ENCODE data around the gene ABCF2. TPM values are rescaled to one million over a fixed set of nuclear protein-coding genes. Genes with fewer than 3 reads are reported as not detected.

ABCF2 gene
- total and polyA plus RNA-seq, 2 donors, result 18.9 to 26.1 TPM

- H3K36me3 ChIP-seq (ENCODE audit: control insufficient read depth in 2 of 2, insufficient read depth in 2 of 2, low read length in 1 of 2), result no peaks in the 10 kb centered on the region
- peaks cover 0 to 38% of the 10 kb centered on the region in 2 donors for H3K27me3 ChIP-seq (ENCODE audit: control insufficient read depth in 2 of 2, insufficient read depth in 1 of 2, low read length in 1 of 2)
- no peak overlapping the region for H3K4me3 ChIP-seq (ENCODE audit: low read length in 2 of 2)
- H3K27ac ChIP-seq (ENCODE audit: low read depth in 1 of 2, low read length in 1 of 2), result no peak overlapping the region
- no peak for DNase-seq (ENCODE audit: low read depth in 6 of 9, low spot score in 9 of 9)
- 65% methylated on average over 19 of the region's 19 CpGs for WGBS
- no peaks in the 10 kb centered on the region for H3K9me3 ChIP-seq (ENCODE audit: control insufficient read depth in 2 of 2, insufficient read depth in 1 of 2, low read length in 1 of 2)
- H3K4me1 ChIP-seq (ENCODE audit: control insufficient read depth in 2 of 2, insufficient read depth in 2 of 2, low read length in 2 of 2), result no peaks in the 10 kb centered on the region
These were observed 31.2 kb downstream of the ABCF2 start for GRCh38 chr7:151195616-151196450.

GRCh38 chr7:151194188-151194587, 32.8 kb downstream of the ABCF2 start:
- H3K27ac ChIP-seq (ENCODE audit: low read depth in 1 of 2, low read length in 1 of 2), result no peak overlapping the region
- H3K27me3 ChIP-seq (ENCODE audit: control insufficient read depth in 2 of 2, insufficient read depth in 1 of 2, low read length in 1 of 2), result peaks cover 0 to 43% of the 10 kb centered on the region in 2 donors
- no peaks in the 10 kb centered on the region for H3K4me1 ChIP-seq (ENCODE audit: control insufficient read depth in 2 of 2, insufficient read depth in 2 of 2, low read length in 2 of 2)
- H3K4me3 ChIP-seq (ENCODE audit: low read length in 2 of 2), result no peak overlapping the region
- H3K9me3 ChIP-seq (ENCODE audit: control insufficient read depth in 2 of 2, insufficient read depth in 1 of 2, low read length in 1 of 2), result no peaks in the 10 kb centered on the region
- no peaks in the 10 kb centered on the region for H3K36me3 ChIP-seq (ENCODE audit: control insufficient read depth in 2 of 2, insufficient read depth in 2 of 2, low read length in 1 of 2)
- WGBS, result 59% methylated on average over 7 of the region's 7 CpGs
- no peak for DNase-seq (ENCODE audit: low read depth in 6 of 9, low spot score in 9 of 9)

GRCh38 chr7:151193203-151193978, 33.6 kb downstream of the ABCF2 start:
- no peak overlapping the region for H3K4me3 ChIP-seq (ENCODE audit: low read length in 2 of 2)
- H3K4me1 ChIP-seq (ENCODE audit: control insufficient read depth in 2 of 2, insufficient read depth in 2 of 2, low read length in 2 of 2), result no peaks in the 10 kb centered on the region
- H3K9me3 ChIP-seq (ENCODE audit: control insufficient read depth in 2 of 2, insufficient read depth in 1 of 2, low read length in 1 of 2), result no peaks in the 10 kb centered on the region
- no peak for DNase-seq (ENCODE audit: low read depth in 6 of 9, low spot score in 9 of 9)
- 96% methylated on average over 14 of the region's 14 CpGs for WGBS
- peaks cover 0 to 38% of the 10 kb centered on the region in 2 donors for H3K27me3 ChIP-seq (ENCODE audit: control insufficient read depth in 2 of 2, insufficient read depth in 1 of 2, low read length in 1 of 2)
- no peaks in the 10 kb centered on the region for H3K36me3 ChIP-seq (ENCODE audit: control insufficient read depth in 2 of 2, insufficient read depth in 2 of 2, low read length in 1 of 2)
- H3K27ac ChIP-seq (ENCODE audit: low read depth in 1 of 2, low read length in 1 of 2), result no peak overlapping the region

- H3K4me1 ChIP-seq (ENCODE audit: control insufficient read depth in 2 of 2, insufficient read depth in 2 of 2, low read length in 2 of 2), result no peaks in the 10 kb centered on the region
- H3K36me3 ChIP-seq (ENCODE audit: control insufficient read depth in 2 of 2, insufficient read depth in 2 of 2, low read length in 1 of 2), result no peaks in the 10 kb centered on the region
- WGBS, result 97% methylated on average over 23 of the region's 23 CpGs
- no peak overlapping the region for H3K27ac ChIP-seq (ENCODE audit: low read depth in 1 of 2, low read length in 1 of 2)
- DNase-seq (ENCODE audit: low read depth in 6 of 9, low spot score in 9 of 9), result no peak
- H3K9me3 ChIP-seq (ENCODE audit: control insufficient read depth in 2 of 2, insufficient read depth in 1 of 2, low read length in 1 of 2), result no peaks in the 10 kb centered on the region
- H3K4me3 ChIP-seq (ENCODE audit: low read length in 2 of 2), result no peak overlapping the region
- peaks cover 0 to 44% of the 10 kb centered on the region in 2 donors for H3K27me3 ChIP-seq (ENCODE audit: control insufficient read depth in 2 of 2, insufficient read depth in 1 of 2, low read length in 1 of 2)
These were observed 34.9 kb downstream of the ABCF2 start for GRCh38 chr7:151192002-151192539.

- no peaks in the 10 kb centered on the region for H3K4me1 ChIP-seq (ENCODE audit: control insufficient read depth in 2 of 2, insufficient read depth in 2 of 2, low read length in 2 of 2)
- H3K36me3 ChIP-seq (ENCODE audit: control insufficient read depth in 2 of 2, insufficient read depth in 2 of 2, low read length in 1 of 2), result no peaks in the 10 kb centered on the region
- peaks cover 0 to 41% of the 10 kb centered on the region in 2 donors for H3K27me3 ChIP-seq (ENCODE audit: control insufficient read depth in 2 of 2, insufficient read depth in 1 of 2, low read length in 1 of 2)
- WGBS, result 95% methylated on average over 12 of the region's 12 CpGs
- no peak overlapping the region for H3K27ac ChIP-seq (ENCODE audit: low read depth in 1 of 2, low read length in 1 of 2)
- H3K4me3 ChIP-seq (ENCODE audit: low read length in 2 of 2), result no peak overlapping the region
- DNase-seq (ENCODE audit: low read depth in 6 of 9, low spot score in 9 of 9), result no peak
- no peaks in the 10 kb centered on the region for H3K9me3 ChIP-seq (ENCODE audit: control insufficient read depth in 2 of 2, insufficient read depth in 1 of 2, low read length in 1 of 2)
These were observed 35.5 kb downstream of the ABCF2 start for GRCh38 chr7:151191544-151191943.

- Histone ChIP-seq H3K4me3 (ENCODE audit: low read length in 2 of 2) (no peak overlapping the region), H3K27me3 (ENCODE audit: control insufficient read depth in 2 of 2, insufficient read depth in 1 of 2, low read length in 1 of 2) (peaks cover 0 to 29% of the 10 kb centered on the region in 2 donors), H3K9me3 (ENCODE audit: control insufficient read depth in 2 of 2, insufficient read depth in 1 of 2, low read length in 1 of 2) (no peaks in the 10 kb centered on the region), H3K27ac (ENCODE audit: low read depth in 1 of 2, low read length in 1 of 2) (no peak overlapping the region), H3K4me1 (ENCODE audit: control insufficient read depth in 2 of 2, insufficient read depth in 2 of 2, low read length in 2 of 2) (no peaks in the 10 kb centered on the region), H3K36me3 (ENCODE audit: control insufficient read depth in 2 of 2, insufficient read depth in 2 of 2, low read length in 1 of 2) (no peaks in the 10 kb centered on the region)
- DNase-seq (ENCODE audit: low read depth in 6 of 9, low spot score in 9 of 9), result no peak
- WGBS, result 87% methylated on average over 4 of the region's 4 CpGs
These were observed 38.0 kb downstream of the ABCF2 start for GRCh38 chr7:151189038-151189437.

GRCh38 chr7:151188252-151188542, 38.8 kb downstream of the ABCF2 start:
- no peak overlapping the region for H3K4me3 ChIP-seq (ENCODE audit: low read length in 2 of 2)
- no peaks in the 10 kb centered on the region for H3K4me1 ChIP-seq (ENCODE audit: control insufficient read depth in 2 of 2, insufficient read depth in 2 of 2, low read length in 2 of 2)
- H3K9me3 ChIP-seq (ENCODE audit: control insufficient read depth in 2 of 2, insufficient read depth in 1 of 2, low read length in 1 of 2), result no peaks in the 10 kb centered on the region
- H3K27ac ChIP-seq (ENCODE audit: low read depth in 1 of 2, low read length in 1 of 2), result no peak overlapping the region
- H3K36me3 ChIP-seq (ENCODE audit: control insufficient read depth in 2 of 2, insufficient read depth in 2 of 2, low read length in 1 of 2), result no peaks in the 10 kb centered on the region
- 61% methylated on average over 5 of the region's 5 CpGs for WGBS
- DNase-seq (ENCODE audit: low read depth in 6 of 9, low spot score in 9 of 9), result no peak
- H3K27me3 ChIP-seq (ENCODE audit: control insufficient read depth in 2 of 2, insufficient read depth in 1 of 2, low read length in 1 of 2), result peaks cover 0 to 26% of the 10 kb centered on the region in 2 donors

- H3K27ac ChIP-seq (ENCODE audit: low read depth in 1 of 2, low read length in 1 of 2), result no peak overlapping the region
- no peak for DNase-seq (ENCODE audit: low read depth in 6 of 9, low spot score in 9 of 9)
- no peaks in the 10 kb centered on the region for H3K4me1 ChIP-seq (ENCODE audit: control insufficient read depth in 2 of 2, insufficient read depth in 2 of 2, low read length in 2 of 2)
- peaks cover 0 to 26% of the 10 kb centered on the region in 2 donors for H3K27me3 ChIP-seq (ENCODE audit: control insufficient read depth in 2 of 2, insufficient read depth in 1 of 2, low read length in 1 of 2)
- 93% methylated on average over 22 of the region's 22 CpGs for WGBS
- no peaks in the 10 kb centered on the region for H3K9me3 ChIP-seq (ENCODE audit: control insufficient read depth in 2 of 2, insufficient read depth in 1 of 2, low read length in 1 of 2)
- no peak overlapping the region for H3K4me3 ChIP-seq (ENCODE audit: low read length in 2 of 2)
- no peaks in the 10 kb centered on the region for H3K36me3 ChIP-seq (ENCODE audit: control insufficient read depth in 2 of 2, insufficient read depth in 2 of 2, low read length in 1 of 2)
These were observed 39.4 kb downstream of the ABCF2 start for GRCh38 chr7:151187409-151188251.

Measured in thymus (tissue), 11 donors.